H1 (cell line): ENCODE data around the gene MGST1. TPM values are rescaled to one million over a fixed set of nuclear protein-coding genes. Genes with fewer than 3 reads are reported as not detected.

Experiments
- CTCF ChIA-PET: fragments of 300-600 bp; sonication (Branson Sonifier 250); formaldehyde crosslinking; loops from one replicate; lab custom pipeline; 2021; ENCODE audit not compliant: partially characterized antibody; lab: Charles Lee
- POLR2A ChIA-PET: fragments of 300-600 bp; sonication (Branson Sonifier 250); formaldehyde crosslinking; loops from one replicate; lab custom pipeline; 2021; ENCODE audit warnings: inconsistent platforms; ENCODE audit not compliant: partially characterized antibody; lab: Charles Lee
- DNase-seq, 2 experiments: peaks; one replicate each; pipeline versions ENCODE4 v3.0.0 to v3.0.0-alpha.2; 2010 to 2022; ENCODE audit warnings: low spot score in 2 of 2, low read depth in 1 of 2, mixed read lengths in 1 of 2
- FAIRE-seq: peaks from 2 replicates; lab custom pipeline; 2011; peaks lifted over from hg19 to GRCh38; lab: Jason Lieb, UNC
- H2AFZ ChIP-seq: 2 replicates; pipeline ENCODE4 v1.8.1; 2012; ENCODE audit warnings: low read length, inconsistent platforms
- H2AK5ac ChIP-seq: 2 replicates; pipeline ENCODE4 v1.6.1; 2013; ENCODE audit warnings: low read depth, low read length
- H2BK120ac ChIP-seq: replicated peaks from 2 replicates; pipeline ENCODE3; 2013; ENCODE audit warnings: low read depth, low read length, inconsistent platforms
- H2BK12ac ChIP-seq: 2 replicates; pipeline ENCODE4 v1.6.1; 2013; ENCODE audit warnings: low read depth, low read length
- H2BK15ac ChIP-seq: 2 replicates; pipeline ENCODE4 v1.6.1; 2013; ENCODE audit warnings: low read length
- H2BK20ac ChIP-seq: 2 replicates; pipeline ENCODE4 v1.6.1; 2013; ENCODE audit warnings: low read length
- H2BK5ac ChIP-seq: 2 replicates; pipeline ENCODE4 v1.6.1; 2013; ENCODE audit warnings: low read depth, low read length
- H3K14ac ChIP-seq: 2 replicates; pipeline ENCODE4 v1.6.1; 2013; ENCODE audit warnings: inconsistent platforms; ENCODE audit not compliant: insufficient read length
- H3K18ac ChIP-seq: 2 replicates; pipeline ENCODE4 v1.6.1; 2013; ENCODE audit warnings: low read length; ENCODE audit errors: extremely low read depth
- H3K23ac ChIP-seq: 2 replicates; pipeline ENCODE4 v1.6.1; 2013; ENCODE audit warnings: inconsistent platforms; ENCODE audit not compliant: insufficient read length
- H3K23me2 ChIP-seq: 2 replicates; pipeline ENCODE4 v1.6.1; 2013; ENCODE audit warnings: low read depth, low read length
- H3K27ac ChIP-seq: 2 replicates; pipeline ENCODE4 v1.6.1; 2011; ENCODE audit warnings: low read depth, low read length, inconsistent platforms
- H3K27me3 ChIP-seq, 4 experiments: replicated peaks in 1 of 4; 1 replicate in 1 of 4; 2 replicates in 3 of 4; pipeline versions ENCODE4 v1.6.1 to v1.8.1; 2011 to 2013; ENCODE audit warnings: low read length in 3 of 4, mild to moderate bottlenecking in 3 of 4, inconsistent platforms in 2 of 4, mixed read lengths in 2 of 4, moderate library complexity in 1 of 4; ENCODE audit not compliant: control insufficient read depth in 3 of 4, insufficient read depth in 3 of 4; ENCODE audit errors: extremely low read depth in 1 of 4
- H3K36me3 ChIP-seq, 4 experiments: 2 replicates each; pipeline versions ENCODE4 v1.6.1 to v1.8.1; 2011 to 2013; ENCODE audit warnings: mild to moderate bottlenecking in 4 of 4, low read length in 3 of 4, moderate library complexity in 2 of 4, control low read depth in 1 of 4, inconsistent platforms in 1 of 4; ENCODE audit not compliant: insufficient read depth in 4 of 4, control insufficient read depth in 2 of 4
- H3K4ac ChIP-seq: replicated peaks from 2 replicates; pipeline ENCODE3; 2013; ENCODE audit warnings: low read length, low read depth, mixed read lengths, inconsistent platforms; ENCODE audit not compliant: insufficient read length
- H3K4me1 ChIP-seq, 4 experiments: replicated peaks in 1 of 4; 1 replicate in 1 of 4; 2 replicates in 3 of 4; pipeline versions ENCODE4 v1.6.1 to v1.8.1; 2011 to 2013; ENCODE audit warnings: low read length in 3 of 4, inconsistent platforms in 2 of 4, mixed read lengths in 1 of 4; ENCODE audit not compliant: insufficient read depth in 4 of 4, control insufficient read depth in 3 of 4
- H3K4me2 ChIP-seq, 2 experiments: 2 replicates each; pipeline versions ENCODE4 v1.6.1 to v1.8.1; 2011 to 2013; ENCODE audit warnings: low read depth in 2 of 2, low read length in 2 of 2, control low read depth in 1 of 2, inconsistent platforms in 1 of 2, mild to moderate bottlenecking in 1 of 2; ENCODE audit not compliant: insufficient read depth in 1 of 2
- H3K4me3 ChIP-seq, 4 experiments: fragments of 200-600, 300-600 bp in 1 of 4; sonication (generic), shearing (Covaris generic), sonication (Bioruptor Twin) in 1 of 4; 2 replicates each; pipeline versions ENCODE4 v1.5.1 to v1.8.1; 2011 to 2016; ENCODE audit warnings: low read length in 4 of 4, low read depth in 3 of 4, control low read depth in 2 of 4, inconsistent platforms in 2 of 4, mild to moderate bottlenecking in 2 of 4, mixed read lengths in 1 of 4, moderate library complexity in 1 of 4; ENCODE audit not compliant: insufficient read depth in 2 of 4; ENCODE audit errors: extremely low read depth in 1 of 4
- H3K56ac ChIP-seq: replicated peaks from 2 replicates; pipeline ENCODE3; 2013; ENCODE audit warnings: low read depth, mild to moderate bottlenecking, mixed read lengths, low read length, inconsistent platforms; ENCODE audit not compliant: insufficient read length
- H3K79me1 ChIP-seq: 2 replicates; pipeline ENCODE4 v1.6.1; 2013; ENCODE audit warnings: low read depth, low read length, control low read depth
- H3K79me2 ChIP-seq, 2 experiments: 2 replicates each; pipeline versions ENCODE4 v1.6.1 to v1.8.1; 2012 to 2013; ENCODE audit warnings: low read length in 2 of 2, mild to moderate bottlenecking in 2 of 2, inconsistent platforms in 1 of 2; ENCODE audit not compliant: insufficient read depth in 2 of 2, control insufficient read depth in 1 of 2
- H3K9ac ChIP-seq, 4 experiments: replicated peaks in 1 of 4; 1 replicate in 1 of 4; 2 replicates in 3 of 4; pipeline versions ENCODE4 v1.6.1 to v1.8.1; 2011 to 2013; ENCODE audit warnings: low read depth in 3 of 4, low read length in 3 of 4, control low read depth in 2 of 4, mild to moderate bottlenecking in 2 of 4, moderate library complexity in 2 of 4, inconsistent platforms in 1 of 4; ENCODE audit errors: extremely low read depth in 1 of 4
- H3K9me3 ChIP-seq, 2 experiments: 2 replicates each; pipeline versions ENCODE4 v1.6.1 to v1.8.1; 2012 to 2013; ENCODE audit warnings: mild to moderate bottlenecking in 2 of 2, moderate library complexity in 2 of 2, control low read depth in 1 of 2, inconsistent platforms in 1 of 2, low read depth in 1 of 2, low read length in 1 of 2, mixed read lengths in 1 of 2; ENCODE audit not compliant: insufficient read depth in 2 of 2
- H4K20me1 ChIP-seq, 2 experiments: replicated peaks in 1 of 2; 2 replicates each; pipeline versions ENCODE3 to v1.8.1; 2011 to 2013; ENCODE audit warnings: inconsistent platforms in 2 of 2, low read length in 2 of 2, mild to moderate bottlenecking in 1 of 2; ENCODE audit not compliant: insufficient read depth in 2 of 2, control insufficient read depth in 1 of 2
- H4K5ac ChIP-seq: 2 replicates; pipeline ENCODE4 v1.6.1; 2013; ENCODE audit warnings: low read length, low read depth, mixed read lengths, inconsistent platforms; ENCODE audit not compliant: insufficient read length
- H4K8ac ChIP-seq: 2 replicates; pipeline ENCODE4 v1.8.0; 2013; ENCODE audit warnings: mild to moderate bottlenecking, moderate library complexity, low read length, inconsistent platforms; ENCODE audit not compliant: insufficient read depth; ENCODE audit errors: extremely low read depth
- H4K91ac ChIP-seq: replicated peaks from 2 replicates; pipeline ENCODE3; 2013; ENCODE audit warnings: low read length, mixed read lengths, inconsistent platforms; ENCODE audit not compliant: insufficient read length
- E2F6 ChIP-seq: IDR thresholded peaks from 2 replicates; pipeline ENCODE4 v1.6.1; 2012; ENCODE audit warnings: inconsistent platforms
- GABPA ChIP-seq: IDR thresholded peaks from 2 replicates; pipeline ENCODE4 v1.6.1; 2011; ENCODE audit warnings: mild to moderate bottlenecking, low read length, moderate library complexity, borderline replicate concordance; ENCODE audit not compliant: insufficient read depth
- KDM1A ChIP-seq: fragments of 200-600, 300-600 bp; sonication (generic); IDR thresholded peaks from 2 replicates; pipeline ENCODE4 v1.7.1; 2016; ENCODE audit warnings: mild to moderate bottlenecking, low read length, borderline replicate concordance
- POU5F1 ChIP-seq: IDR thresholded peaks from 2 replicates; pipeline ENCODE4 v1.6.1; 2011; ENCODE audit warnings: low read depth, mild to moderate bottlenecking, low read length, moderate library complexity
- SP4 ChIP-seq: IDR thresholded peaks from 2 replicates; pipeline ENCODE4 v1.6.1; 2012; ENCODE audit warnings: low read length, inconsistent platforms
- WGBS, 2 experiments: shearing (Covaris generic) in 1 of 2; methylation state at CpG; one replicate each; pipeline versions ENCODE4 v1.1.6 to v1.1.7; 2013 to 2015; ENCODE audit warnings: low lambda C conversion rate in 2 of 2, mixed read lengths in 2 of 2, inconsistent platforms in 1 of 2, low coverage in 1 of 2, missing lambda C conversion rate in 1 of 2; ENCODE audit not compliant: insufficient replicate concordance in 2 of 2, insufficient coverage in 1 of 2, insufficient read length in 1 of 2; ENCODE audit errors: extremely low coverage in 1 of 2, missing lambda C conversion rate in 1 of 2; 5-methylcytosine and 5-hydroxymethylcytosine counted together
- polyA plus RNA-seq, 7 experiments: library from polyadenylated mRNA; depleted of rRNA in 3 of 7; stranded (reverse) in 5 of 7; unstranded in 2 of 7; fragments of >200 nt in 5 of 7; fragments of 200-250 nt in 2 of 7; gene quantifications; 1 replicate in 5 of 7; 2 replicates in 1 of 7; 4 replicates in 1 of 7; pipeline versions ENCODE4 v1.2.1 to v1.2.3, GENCODE V29; 2011 to 2013; ENCODE audit warnings: missing spikeins in 2 of 7, mixed read lengths in 2 of 7
- total RNA-seq: library from RNA; stranded (reverse); fragmentation: NEBNext Ultra II Directional; extraction: Animal tissue kit (Norgen Biotek cat#: 25700); gene quantifications from 2 replicates; pipeline ENCODE4 v1.2.1, GENCODE V29; 2021

MGST1 gene
- total and polyA plus RNA-seq, 2 of the 8 experiments (the other 6 are each of a cell fraction or from before 2014, with no cell fraction given): 442 to 478 TPM

- CTCF ChIA-PET: interaction anchor here (1.4 kb wide), 1 partner anchor 339 kb away, joined by 3 read pairs; no protein-coding TSS in a partner anchor
Observed at GRCh38 chr12:16346958-16347357, 487 bp upstream of the MGST1 start.

More at GRCh38 chr12:16346958-16347357, 487 bp upstream of the MGST1 start:
- no peaks in the 10 kb centered on the region for H3K9me3 ChIP-seq
- H3K9ac ChIP-seq: peak overlapping the region in 2 of 4 experiments; percentile 6 to 59; a peak in 3 of 7 replicates
- no peak overlapping the region for H3K14ac ChIP-seq
- H3K27me3 ChIP-seq: no peaks in the 10 kb centered on the region
- no peak overlapping the region for H2BK15ac ChIP-seq
- 55% methylated on average over 7 of the region's 7 CpGs; no CpG with 5 or more reads in 1 of the 2 experiments for WGBS, 2 experiments
- H3K36me3 ChIP-seq: peaks cover 0 to 9% (median 1%) of the 10 kb centered on the region in 4 experiments; a peak in 4 of 8 replicates
- H3K23ac ChIP-seq: no peak overlapping the region
- peak overlapping the region in 2 of 4 experiments; percentile 92 to 97; a peak in 5 of 8 replicates for H3K4me3 ChIP-seq
- H2BK12ac ChIP-seq: no peak overlapping the region
- H4K20me1 ChIP-seq: peaks cover 4 to 10% of the 10 kb centered on the region in 2 experiments
- H3K23me2 ChIP-seq: peaks cover 10% of the 10 kb centered on the region; the same call in 1 of the 2 replicates
- peaks cover 22 to 53% of the 10 kb centered on the region in 2 experiments for H3K79me2 ChIP-seq
- no peak for DNase-seq
- POLR2A ChIA-PET: interaction anchor here (1.3 kb wide), 1 partner anchor 12 kb away, joined by 3 read pairs; no protein-coding TSS in a partner anchor
- H2BK5ac ChIP-seq: peak overlapping the region; percentile 0; the same call in 1 of the 2 replicates
- FAIRE-seq: no peak
- H2BK120ac ChIP-seq: peak overlapping the region; percentile 13
- H3K56ac ChIP-seq: no peak overlapping the region
- peak overlapping the region; percentile 0; the same call in 1 of the 2 replicates for H3K18ac ChIP-seq
- H4K91ac ChIP-seq: peak overlapping the region; percentile 1
- peaks cover 2 to 7% (median 7%) of the 10 kb centered on the region in 4 experiments; a peak in 5 of 7 replicates for H3K4me1 ChIP-seq
- H3K4me2 ChIP-seq: peak overlapping the region; percentile 62 to 99
- no peak overlapping the region for H2AK5ac ChIP-seq
- H3K4ac ChIP-seq: no peak overlapping the region
- H4K5ac ChIP-seq: no peak overlapping the region
- H2AFZ ChIP-seq: peak overlapping the region; percentile 97
- H2BK20ac ChIP-seq: no peak overlapping the region
- TF ChIP-seq KDM1A (no peak), E2F6 (no peak), GABPA (no peak), POU5F1 (no peak), SP4 (0 out of 2 replicates have a peak, but pooled peaks have one; percentile 13)
- peak overlapping the region; percentile 71 for H3K27ac ChIP-seq
- H4K8ac ChIP-seq: no peak overlapping the region
- H3K79me1 ChIP-seq: no peaks in the 10 kb centered on the region; the same call in 1 of the 2 replicates
